ENCODE data around the gene RIC3.

The RIC3 gene

GRCh38 chr11:8083871-8084281, 84.9 kb downstream of the RIC3 start:
- Histone ChIP-seq H4K20me1 (ENCODE audit: insufficient read depth, low read length) (no peaks in the 10 kb centered on the region), H3K27ac (ENCODE audit: low read depth, low read length, poor library complexity, severe bottlenecking) (no peak overlapping the region), H3K4me1 (ENCODE audit: insufficient read depth, low read length, severe bottlenecking) (no peaks in the 10 kb centered on the region), H3K4me3 (ENCODE audit: low read depth, low read length, poor library complexity, severe bottlenecking) (no peak overlapping the region), H3K4me2 (ENCODE audit: low read length) (no peak overlapping the region), H2AFZ (ENCODE audit: low read length) (no peak overlapping the region), H3K9me3 (ENCODE audit: low read length) (no peaks in the 10 kb centered on the region), H3F3A (ENCODE audit: insufficient read depth, low read length) (no peaks in the 10 kb centered on the region), H3K36me3 (ENCODE audit: insufficient read depth, low read length) (no peaks in the 10 kb centered on the region), H3K27me3 (ENCODE audit: insufficient read depth, low read length) (no peaks in the 10 kb centered on the region), H3K79me2 (ENCODE audit: insufficient read depth, low read length) (no peaks in the 10 kb centered on the region), H3K9ac (ENCODE audit: low read length) (no peak overlapping the region), H3K9me2 (ENCODE audit: low read depth, low read length) (no peaks in the 10 kb centered on the region)
- TF ChIP-seq, protein P1, sequence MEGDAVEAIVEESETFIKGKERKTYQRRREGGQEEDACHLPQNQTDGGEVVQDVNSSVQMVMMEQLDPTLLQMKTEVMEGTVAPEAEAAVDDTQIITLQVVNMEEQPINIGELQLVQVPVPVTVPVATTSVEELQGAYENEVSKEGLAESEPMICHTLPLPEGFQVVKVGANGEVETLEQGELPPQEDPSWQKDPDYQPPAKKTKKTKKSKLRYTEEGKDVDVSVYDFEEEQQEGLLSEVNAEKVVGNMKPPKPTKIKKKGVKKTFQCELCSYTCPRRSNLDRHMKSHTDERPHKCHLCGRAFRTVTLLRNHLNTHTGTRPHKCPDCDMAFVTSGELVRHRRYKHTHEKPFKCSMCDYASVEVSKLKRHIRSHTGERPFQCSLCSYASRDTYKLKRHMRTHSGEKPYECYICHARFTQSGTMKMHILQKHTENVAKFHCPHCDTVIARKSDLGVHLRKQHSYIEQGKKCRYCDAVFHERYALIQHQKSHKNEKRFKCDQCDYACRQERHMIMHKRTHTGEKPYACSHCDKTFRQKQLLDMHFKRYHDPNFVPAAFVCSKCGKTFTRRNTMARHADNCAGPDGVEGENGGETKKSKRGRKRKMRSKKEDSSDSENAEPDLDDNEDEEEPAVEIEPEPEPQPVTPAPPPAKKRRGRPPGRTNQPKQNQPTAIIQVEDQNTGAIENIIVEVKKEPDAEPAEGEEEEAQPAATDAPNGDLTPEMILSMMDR (IDR thresholded peaks at IDR 0.05; ENCODE audit: low read length): no peak
- no peak for TF ChIP-seq EZH2 (IDR thresholded peaks at IDR 0.05; ENCODE audit: borderline replicate concordance, low read length)

DNA sequence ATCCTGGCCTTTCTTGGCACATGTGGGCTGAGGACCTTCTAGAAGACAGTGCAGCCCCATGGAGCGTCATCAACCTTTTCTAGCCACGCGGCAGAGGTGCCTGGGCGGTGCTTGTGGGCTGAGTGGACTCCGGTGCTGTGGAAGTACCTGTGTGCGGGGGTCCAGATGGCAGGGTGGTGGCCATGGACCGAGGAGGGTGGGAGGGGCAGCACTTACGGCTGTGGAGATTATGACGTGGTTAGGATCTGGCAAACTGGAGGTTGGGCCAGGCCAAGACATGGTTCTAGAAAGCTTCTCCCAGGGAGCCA, 85.8 kb downstream of the RIC3 start:
- Histone ChIP-seq H3F3A (ENCODE audit: insufficient read depth, low read length) (no peaks in the 10 kb centered on the region), H3K4me3 (ENCODE audit: low read depth, low read length, poor library complexity, severe bottlenecking) (no peak overlapping the region), H3K4me1 (ENCODE audit: insufficient read depth, low read length, severe bottlenecking) (no peaks in the 10 kb centered on the region), H3K9me3 (ENCODE audit: low read length) (no peaks in the 10 kb centered on the region), H3K36me3 (ENCODE audit: insufficient read depth, low read length) (no peaks in the 10 kb centered on the region), H3K27ac (ENCODE audit: low read depth, low read length, poor library complexity, severe bottlenecking) (no peak overlapping the region), H2AFZ (ENCODE audit: low read length) (no peak overlapping the region), H4K20me1 (ENCODE audit: insufficient read depth, low read length) (no peaks in the 10 kb centered on the region), H3K9me2 (ENCODE audit: low read depth, low read length) (no peaks in the 10 kb centered on the region), H3K79me2 (ENCODE audit: insufficient read depth, low read length) (no peaks in the 10 kb centered on the region), H3K27me3 (ENCODE audit: insufficient read depth, low read length) (no peaks in the 10 kb centered on the region), H3K9ac (ENCODE audit: low read length) (no peak overlapping the region), H3K4me2 (ENCODE audit: low read length) (no peak overlapping the region)
- TF ChIP-seq EZH2 (IDR thresholded peaks at IDR 0.05; ENCODE audit: borderline replicate concordance, low read length): no peak
- TF ChIP-seq, protein P1 (IDR thresholded peaks at IDR 0.05; ENCODE audit: low read length): no peak

DNA sequence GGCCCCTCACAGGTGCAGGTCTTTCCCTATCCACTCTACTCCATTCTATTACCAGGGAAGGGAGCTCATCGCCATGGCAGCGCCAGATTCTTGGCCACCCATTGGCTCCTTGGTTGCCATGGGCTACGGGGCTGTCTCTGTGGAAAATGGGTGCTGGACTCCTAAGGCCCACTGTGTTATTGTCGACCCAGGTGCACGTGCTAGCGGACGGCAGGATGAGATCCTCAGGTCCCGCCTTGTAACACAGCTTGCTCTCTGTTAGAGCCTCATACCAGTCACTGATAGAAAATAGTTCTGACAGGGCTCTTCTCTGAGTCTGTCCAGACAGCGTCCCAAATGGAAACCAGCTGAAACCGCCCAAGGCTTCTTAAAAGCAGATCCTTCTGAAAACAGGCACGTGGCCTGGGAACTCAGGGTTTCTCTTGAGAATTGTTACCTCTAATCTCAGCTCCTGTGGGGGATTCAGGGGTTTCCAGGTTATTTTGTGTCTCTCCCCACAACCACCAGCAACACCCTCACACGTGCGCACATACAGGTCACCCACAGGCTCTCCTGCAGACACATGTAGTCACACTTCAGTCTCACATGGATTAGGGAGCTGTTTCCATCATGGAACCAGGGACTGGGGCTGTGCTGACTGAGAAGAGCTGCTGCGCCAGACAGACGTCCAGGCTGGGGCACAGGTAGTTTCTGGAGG, 86.3 kb downstream of the RIC3 start:
- no peaks in the 10 kb centered on the region for H4K20me1 ChIP-seq (ENCODE audit: insufficient read depth, low read length)
- no peaks in the 10 kb centered on the region for H3F3A ChIP-seq (ENCODE audit: insufficient read depth, low read length)
- no peaks in the 10 kb centered on the region for H3K79me2 ChIP-seq (ENCODE audit: insufficient read depth, low read length)
- H3K9me3 ChIP-seq (ENCODE audit: low read length): no peaks in the 10 kb centered on the region
- H3K36me3 ChIP-seq (ENCODE audit: insufficient read depth, low read length): no peaks in the 10 kb centered on the region
- no peaks in the 10 kb centered on the region for H3K9me2 ChIP-seq (ENCODE audit: low read depth, low read length)
- no peak overlapping the region for H3K4me2 ChIP-seq (ENCODE audit: low read length)
- TF ChIP-seq, protein P1 (IDR thresholded peaks at IDR 0.05; ENCODE audit: low read length): no peak
- no peak for TF ChIP-seq EZH2 (IDR thresholded peaks at IDR 0.05; ENCODE audit: borderline replicate concordance, low read length)
- no peaks in the 10 kb centered on the region for H3K4me1 ChIP-seq (ENCODE audit: insufficient read depth, low read length, severe bottlenecking)
- no peak overlapping the region for H3K9ac ChIP-seq (ENCODE audit: low read length)
- no peak overlapping the region for H3K4me3 ChIP-seq (ENCODE audit: low read depth, low read length, poor library complexity, severe bottlenecking)
- no peak overlapping the region for H2AFZ ChIP-seq (ENCODE audit: low read length)
- no peak overlapping the region for H3K27ac ChIP-seq (ENCODE audit: low read depth, low read length, poor library complexity, severe bottlenecking)
- H3K27me3 ChIP-seq (ENCODE audit: insufficient read depth, low read length): no peaks in the 10 kb centered on the region

Measured in OCI-LY1 (cell line).